OCI-LY3 (cell line): ENCODE data around the gene RBPJ.

Experiments
- H2AFZ ChIP-seq: fragments of 200-600, 300-600 bp; shearing (Covaris generic); 2 replicates; pipeline ENCODE4 v1.6.0; 2014; ENCODE audit warnings: antibody characterized with exemption, low read depth, low read length
- H3K27ac ChIP-seq: fragments of 200-600, 300-600 bp; sonication (generic); 2 replicates; pipeline ENCODE4 v1.5.1; 2014; ENCODE audit warnings: mild to moderate bottlenecking, low read length, moderate library complexity, mixed read lengths
- H3K27me3 ChIP-seq: fragments of 200-600, 300-600 bp; sonication (generic); 2 replicates; pipeline ENCODE4 v1.6.1; 2014; ENCODE audit warnings: low read depth, low read length, mixed read lengths
- H3K36me3 ChIP-seq: fragments of 200-600, 300-600 bp; sonication (generic); replicated peaks from 2 replicates; pipeline ENCODE3; 2014; ENCODE audit warnings: low read depth, low read length, mixed read lengths
- H3K4me1 ChIP-seq: fragments of 300-600, 200-600 bp; sonication (generic); 2 replicates; pipeline ENCODE4 v1.6.1; 2014; ENCODE audit warnings: low read length, mixed read lengths
- H3K4me2 ChIP-seq: fragments of 200-600, 300-600 bp; sonication (generic); 2 replicates; pipeline ENCODE4 v1.6.1; 2014; ENCODE audit warnings: low read length, mixed read lengths
- H3K4me3 ChIP-seq: fragments of 300-600, 200-600 bp; sonication (generic); 2 replicates; pipeline ENCODE4 v1.5.1; 2014; ENCODE audit warnings: antibody characterized with exemption, mild to moderate bottlenecking, low read length, moderate library complexity
- H3K79me2 ChIP-seq: fragments of 300-600, 200-600 bp; shearing (Covaris generic); 2 replicates; pipeline ENCODE4 v1.6.1; 2014; ENCODE audit warnings: mild to moderate bottlenecking, low read length, mixed read lengths
- H3K9ac ChIP-seq: fragments of 300-600, 200-600 bp; shearing (Covaris generic); 2 replicates; pipeline ENCODE4 v1.6.0; 2014; ENCODE audit warnings: mild to moderate bottlenecking, low read length, moderate library complexity
- H3K9me3 ChIP-seq: fragments of 200-600, 300-600 bp; shearing (Covaris generic); 2 replicates; pipeline ENCODE4 v1.6.1; 2014; ENCODE audit warnings: low read length, mixed read lengths; ENCODE audit not compliant: insufficient read depth
- H4K20me1 ChIP-seq: fragments of 200-600, 300-600 bp; sonication (generic); 2 replicates; pipeline ENCODE4 v1.6.1; 2016; ENCODE audit warnings: low read length, mixed read lengths; ENCODE audit not compliant: insufficient read depth
- EZH2phosphoT487 ChIP-seq: fragments of 200-600 bp; shearing (Covaris generic); IDR thresholded peaks from 2 replicates; pipeline ENCODE4 v1.6.1; 2018; ENCODE audit warnings: antibody characterized with exemption, mixed run types, low read depth
- TF ChIP-seq, protein P1 (sequence below): fragments of 200-600, 300-600 bp; sonication (generic); IDR thresholded peaks from 2 replicates; pipeline ENCODE4 v1.5.1; 2014; ENCODE audit warnings: antibody characterized with exemption, low read length, low read depth

Gene RBPJ

DNA sequence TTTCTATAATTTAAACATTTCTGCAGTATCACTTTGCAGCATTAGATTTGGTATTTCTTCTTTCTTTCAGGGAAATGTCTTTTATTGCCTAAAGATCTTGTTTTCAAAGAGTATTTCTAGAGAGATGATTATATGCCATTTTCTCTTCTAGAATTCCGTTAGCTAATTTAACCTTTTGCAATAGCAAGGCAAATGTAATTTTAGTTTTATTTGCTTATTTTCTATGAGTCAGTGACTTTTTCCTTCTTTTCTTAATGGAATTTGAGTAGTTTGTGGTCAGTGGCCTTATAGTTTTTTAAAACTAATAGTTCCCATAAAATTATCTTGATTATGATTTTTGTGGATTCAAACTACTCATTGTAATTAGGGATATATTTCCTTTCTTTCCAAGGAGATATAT lies 97.3 kb downstream of the RBPJ start:
- H3K27me3 ChIP-seq = no peaks in the 10 kb centered on the region
- no peak for TF ChIP-seq EZH2phosphoT487
- TF ChIP-seq, protein P1, sequence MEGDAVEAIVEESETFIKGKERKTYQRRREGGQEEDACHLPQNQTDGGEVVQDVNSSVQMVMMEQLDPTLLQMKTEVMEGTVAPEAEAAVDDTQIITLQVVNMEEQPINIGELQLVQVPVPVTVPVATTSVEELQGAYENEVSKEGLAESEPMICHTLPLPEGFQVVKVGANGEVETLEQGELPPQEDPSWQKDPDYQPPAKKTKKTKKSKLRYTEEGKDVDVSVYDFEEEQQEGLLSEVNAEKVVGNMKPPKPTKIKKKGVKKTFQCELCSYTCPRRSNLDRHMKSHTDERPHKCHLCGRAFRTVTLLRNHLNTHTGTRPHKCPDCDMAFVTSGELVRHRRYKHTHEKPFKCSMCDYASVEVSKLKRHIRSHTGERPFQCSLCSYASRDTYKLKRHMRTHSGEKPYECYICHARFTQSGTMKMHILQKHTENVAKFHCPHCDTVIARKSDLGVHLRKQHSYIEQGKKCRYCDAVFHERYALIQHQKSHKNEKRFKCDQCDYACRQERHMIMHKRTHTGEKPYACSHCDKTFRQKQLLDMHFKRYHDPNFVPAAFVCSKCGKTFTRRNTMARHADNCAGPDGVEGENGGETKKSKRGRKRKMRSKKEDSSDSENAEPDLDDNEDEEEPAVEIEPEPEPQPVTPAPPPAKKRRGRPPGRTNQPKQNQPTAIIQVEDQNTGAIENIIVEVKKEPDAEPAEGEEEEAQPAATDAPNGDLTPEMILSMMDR = no peak
- no peak overlapping the region for H3K9ac ChIP-seq
- peaks cover 57% of the 10 kb centered on the region for H3K36me3 ChIP-seq
- H3K79me2 ChIP-seq = peaks cover 4% of the 10 kb centered on the region; the same call in 1 of the 2 replicates
- no peak overlapping the region for H2AFZ ChIP-seq
- H3K4me1 ChIP-seq = no peaks in the 10 kb centered on the region
- H3K9me3 ChIP-seq = no peaks in the 10 kb centered on the region
- no peak overlapping the region for H3K27ac ChIP-seq
- peaks cover 36% of the 10 kb centered on the region for H4K20me1 ChIP-seq
- H3K4me2 ChIP-seq = no peak overlapping the region
- no peak overlapping the region for H3K4me3 ChIP-seq

DNA sequence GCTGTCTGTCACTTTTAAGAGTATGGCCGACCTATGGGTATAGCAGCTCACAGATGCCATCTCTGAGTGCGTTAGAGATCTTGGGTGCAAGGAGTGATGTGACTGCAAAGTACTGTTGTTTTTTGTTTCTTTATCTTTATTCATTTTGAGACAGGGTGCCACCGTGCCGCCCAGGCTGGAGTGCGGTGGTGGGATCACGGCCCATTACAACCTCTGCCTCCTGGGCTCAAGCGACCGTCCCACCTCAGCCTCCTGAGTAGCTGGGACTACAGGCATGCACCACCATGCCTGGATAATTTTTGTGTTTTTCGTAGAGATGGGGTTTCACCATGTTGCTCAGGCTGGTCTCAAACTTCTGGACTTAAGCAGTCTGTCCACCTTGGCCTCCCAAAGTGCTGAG lies 98.0 kb downstream of the RBPJ start:
- TF ChIP-seq EZH2phosphoT487 = no peak
- TF ChIP-seq, protein P1 = no peak
- Histone ChIP-seq H3K4me2 (no peak overlapping the region), H3K4me3 (no peak overlapping the region), H3K9ac (no peak overlapping the region), H3K4me1 (no peaks in the 10 kb centered on the region), H2AFZ (no peak overlapping the region), H4K20me1 (peaks cover 33% of the 10 kb centered on the region), H3K9me3 (no peaks in the 10 kb centered on the region), H3K27me3 (no peaks in the 10 kb centered on the region), H3K36me3 (peaks cover 59% of the 10 kb centered on the region), H3K27ac (no peak overlapping the region), H3K79me2 (peaks cover 4% of the 10 kb centered on the region; the same call in 1 of the 2 replicates)

DNA sequence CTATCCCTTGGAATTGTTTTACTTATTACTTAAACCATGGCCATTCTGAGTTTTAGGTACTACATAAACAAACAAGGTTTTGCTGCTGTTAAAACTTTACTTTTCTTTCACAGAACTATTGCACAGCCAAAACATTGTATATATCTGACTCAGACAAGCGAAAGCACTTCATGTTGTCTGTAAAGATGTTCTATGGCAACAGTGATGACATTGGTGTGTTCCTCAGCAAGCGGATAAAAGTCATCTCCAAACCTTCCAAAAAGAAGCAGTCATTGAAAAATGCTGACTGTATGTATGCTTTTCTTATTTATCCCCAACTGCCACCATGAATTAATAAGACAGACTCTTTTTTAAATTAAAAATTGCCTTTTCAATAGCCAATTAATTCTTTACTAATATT lies 99.6 kb downstream of the RBPJ start:
- no peak overlapping the region for H3K4me2 ChIP-seq
- TF ChIP-seq EZH2phosphoT487 = no peak
- TF ChIP-seq, protein P1 = no peak
- no peak overlapping the region for H3K4me3 ChIP-seq
- peaks cover 29% of the 10 kb centered on the region for H4K20me1 ChIP-seq
- no peaks in the 10 kb centered on the region for H3K9me3 ChIP-seq
- no peak overlapping the region for H3K27ac ChIP-seq
- H3K36me3 ChIP-seq = peaks cover 63% of the 10 kb centered on the region
- no peak overlapping the region for H2AFZ ChIP-seq
- H3K4me1 ChIP-seq = no peaks in the 10 kb centered on the region
- H3K9ac ChIP-seq = no peak overlapping the region
- H3K79me2 ChIP-seq = peaks cover 4% of the 10 kb centered on the region; the same call in 1 of the 2 replicates
- no peaks in the 10 kb centered on the region for H3K27me3 ChIP-seq

DNA sequence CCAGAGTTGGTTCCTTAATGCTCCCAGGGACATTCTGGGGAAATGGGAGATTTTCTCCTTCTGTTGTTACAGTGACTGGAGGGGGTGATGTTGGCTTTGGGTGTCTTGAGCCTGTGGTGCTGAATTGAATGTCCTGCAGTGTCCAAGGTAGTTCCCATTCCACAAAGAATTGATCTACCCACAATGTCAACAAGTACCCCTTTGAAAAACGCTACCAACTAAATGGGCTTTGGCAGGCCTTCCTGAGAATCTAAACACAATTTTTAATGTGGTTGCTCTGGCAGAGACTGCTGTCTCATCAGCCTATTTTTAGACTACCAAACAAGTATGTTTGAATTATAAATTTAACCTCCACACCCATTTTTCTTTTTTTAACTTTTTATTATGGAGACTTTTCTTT lies 100.1 kb downstream of the RBPJ start:
- Histone ChIP-seq H3K4me1 (no peaks in the 10 kb centered on the region), H4K20me1 (peaks cover 29% of the 10 kb centered on the region), H3K9ac (no peak overlapping the region), H3K36me3 (peaks cover 63% of the 10 kb centered on the region), H2AFZ (no peak overlapping the region), H3K27me3 (no peaks in the 10 kb centered on the region), H3K79me2 (peaks cover 4% of the 10 kb centered on the region; the same call in 1 of the 2 replicates), H3K27ac (no peak overlapping the region), H3K4me3 (no peak overlapping the region), H3K4me2 (no peak overlapping the region), H3K9me3 (no peaks in the 10 kb centered on the region)
- no peak for TF ChIP-seq EZH2phosphoT487
- TF ChIP-seq, protein P1 = no peak
